ENCODE measurements around the gene MSANTD1.

Gene MSANTD1

GRCh38 chr4:3305610-3306371, 56.8 kb downstream of the MSANTD1 start:
- no peak for DNase-seq (ENCODE audit: insufficient read length, low spot score)
- no peak for FAIRE-seq
- TF ChIP-seq CTCF (IDR thresholded peaks at IDR 0.05; ENCODE audit: insufficient read depth, missing control alignments): no peak
